Measurements from ENCODE around the gene BNC2. TPM values are rescaled to one million over a fixed set of nuclear protein-coding genes. Genes with fewer than 3 reads are reported as not detected.

Gene BNC2
- total RNA-seq, 2 donors from 2014 or later = 16.1 to 16.9 TPM

GRCh38 chr9:16676519-16676918 lies 194.0 kb downstream of the BNC2 start:
- Histone ChIP-seq H3K27me3 (replicated peaks; ENCODE audit: insufficient read depth) (no peaks in the 10 kb centered on the region), H3K4me3 (no peak overlapping the region), H3K27ac (no peak overlapping the region), H3K4me1 (ENCODE audit: control insufficient read depth in 1 of 2, low read depth in 2 of 2) (no peaks in the 10 kb centered on the region), H3K9me3 (no peaks in the 10 kb centered on the region), H3K36me3 (no peaks in the 10 kb centered on the region)
- no peak for DNase-seq (ENCODE audit: low spot score)
- no peak for TF ChIP-seq CTCF (IDR thresholded peaks at IDR 0.05)
- ATAC-seq (ENCODE audit: insufficient number of reproducible peaks, low FRiP score, low read depth) = no peak

- no peaks in the 10 kb centered on the region for H3K27me3 ChIP-seq (replicated peaks; ENCODE audit: insufficient read depth)
These were observed 195.3 kb downstream of the BNC2 start for GRCh38 chr9:16675131-16675530.

GRCh38 chr9:16673171-16673570 lies 197.3 kb downstream of the BNC2 start:
- DNase-seq (ENCODE audit: low spot score) (no peak), ATAC-seq (ENCODE audit: insufficient number of reproducible peaks, low FRiP score, low read depth) (no peak)
- H3K27ac ChIP-seq = no peak overlapping the region
- no peak overlapping the region for H3K4me3 ChIP-seq
- no peaks in the 10 kb centered on the region for H3K36me3 ChIP-seq
- H3K9me3 ChIP-seq = no peaks in the 10 kb centered on the region
- TF ChIP-seq CTCF (IDR thresholded peaks at IDR 0.05) = no peak
- no peaks in the 10 kb centered on the region for H3K27me3 ChIP-seq (replicated peaks; ENCODE audit: insufficient read depth)
- no peaks in the 10 kb centered on the region for H3K4me1 ChIP-seq (ENCODE audit: control insufficient read depth in 1 of 2, low read depth in 2 of 2)

More at GRCh38 chr9:16675131-16675530, 195.3 kb downstream of the BNC2 start:
- Histone ChIP-seq H3K4me1 (ENCODE audit: control insufficient read depth in 1 of 2, low read depth in 2 of 2) (no peaks in the 10 kb centered on the region), H3K36me3 (no peaks in the 10 kb centered on the region), H3K27ac (no peak overlapping the region), H3K4me3 (no peak overlapping the region), H3K9me3 (no peaks in the 10 kb centered on the region)
- no peak for DNase-seq (ENCODE audit: low spot score)
- ATAC-seq (ENCODE audit: insufficient number of reproducible peaks, low FRiP score, low read depth) = no peak
- TF ChIP-seq CTCF (IDR thresholded peaks at IDR 0.05) = no peak

- Histone ChIP-seq H3K4me3 (no peak overlapping the region), H3K36me3 (no peaks in the 10 kb centered on the region), H3K27ac (no peak overlapping the region), H3K4me1 (ENCODE audit: control insufficient read depth in 1 of 2, low read depth in 2 of 2) (no peaks in the 10 kb centered on the region), H3K9me3 (no peaks in the 10 kb centered on the region), H3K27me3 (replicated peaks; ENCODE audit: insufficient read depth) (no peaks in the 10 kb centered on the region)
- ATAC-seq (ENCODE audit: insufficient number of reproducible peaks, low FRiP score, low read depth) (no peak), DNase-seq (ENCODE audit: low spot score) (no peak)
- no peak for TF ChIP-seq CTCF (IDR thresholded peaks at IDR 0.05)
These were observed 198.0 kb downstream of the BNC2 start for GRCh38 chr9:16672501-16672900.

- Histone ChIP-seq H3K36me3 (no peaks in the 10 kb centered on the region), H3K4me1 (ENCODE audit: control insufficient read depth in 1 of 2, low read depth in 2 of 2) (no peaks in the 10 kb centered on the region), H3K4me3 (no peak overlapping the region), H3K27ac (no peak overlapping the region), H3K9me3 (no peaks in the 10 kb centered on the region), H3K27me3 (replicated peaks; ENCODE audit: insufficient read depth) (no peaks in the 10 kb centered on the region)
- DNase-seq (ENCODE audit: low spot score) (no peak), ATAC-seq (ENCODE audit: insufficient number of reproducible peaks, low FRiP score, low read depth) (no peak)
- TF ChIP-seq CTCF (IDR thresholded peaks at IDR 0.05) = no peak
These were observed 198.8 kb downstream of the BNC2 start for GRCh38 chr9:16671591-16672137.
